ENCODE measurements around the gene LINGO1.

LINGO1 gene

DNA sequence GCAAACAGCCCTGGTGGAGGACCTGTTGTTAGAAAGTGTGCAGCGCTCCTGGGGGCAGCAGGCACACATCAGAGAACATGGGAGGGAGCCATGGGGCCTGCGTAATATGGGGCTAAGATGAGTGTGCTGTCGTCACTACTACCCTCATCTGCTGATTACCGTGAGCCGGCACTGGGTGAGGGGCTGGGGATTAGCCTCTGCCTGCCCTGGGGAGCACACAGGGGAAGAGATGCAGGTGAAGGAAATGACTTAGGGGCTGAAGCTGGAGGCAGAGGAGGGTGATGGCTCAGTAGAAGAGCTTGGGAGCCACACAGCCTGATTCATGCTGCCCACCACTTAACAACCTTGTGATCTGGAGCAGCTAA, 33.6 kb upstream of the LINGO1 start:
- no peak overlapping the region for H2BK120ac ChIP-seq (ENCODE audit: low read depth, low read length)
- WGBS, result 70% methylated on average over 5 of the region's 5 CpGs
- H3K18ac ChIP-seq (ENCODE audit: low read depth in 1 of 2, low read length in 2 of 2), result no peak overlapping the region
- no peak overlapping the region for H3K4me2 ChIP-seq (ENCODE audit: low read length, poor library complexity, severe bottlenecking)
- H3K4me3 ChIP-seq (ENCODE audit: insufficient read depth in 1 of 2, low read depth in 1 of 2, low read length in 2 of 2), result no peak overlapping the region
- H3K23ac ChIP-seq (ENCODE audit: low read length in 2 of 2), result no peak overlapping the region
- H2AFZ ChIP-seq (ENCODE audit: low read depth, low read length), result no peak overlapping the region
- no peak for DNase-seq
- no peak overlapping the region for H2BK5ac ChIP-seq (ENCODE audit: low read depth, low read length, poor library complexity, severe bottlenecking)
- H2BK15ac ChIP-seq (ENCODE audit: low read depth, poor library complexity, severe bottlenecking), result no peak overlapping the region
- no peak overlapping the region for H2BK12ac ChIP-seq (ENCODE audit: low read length in 2 of 2)
- H3K4me1 ChIP-seq (ENCODE audit: control insufficient read depth, insufficient read depth, low read depth, low read length), result no peaks in the 10 kb centered on the region
- no peak overlapping the region for H2AK5ac ChIP-seq (ENCODE audit: low read length, severe bottlenecking)
- H3K14ac ChIP-seq (ENCODE audit: low read length in 2 of 2), result no peak overlapping the region
- H3K27ac ChIP-seq (ENCODE audit: low read length, poor library complexity, severe bottlenecking), result no peak overlapping the region
- H3K9ac ChIP-seq (ENCODE audit: low read length), result no peak overlapping the region
- H3K4ac ChIP-seq (ENCODE audit: low read depth in 1 of 2, low read length in 2 of 2), result no peak overlapping the region
- peak overlapping the region; percentile 15 for H4K91ac ChIP-seq (ENCODE audit: low read length)
- H3K36me3 ChIP-seq (ENCODE audit: control insufficient read depth in 1 of 2, insufficient read depth in 2 of 2, low read depth in 1 of 2, low read length in 2 of 2), result no peaks in the 10 kb centered on the region
- H3K79me1 ChIP-seq (replicated peaks; ENCODE audit: low read length, poor library complexity, severe bottlenecking), result no peaks in the 10 kb centered on the region
- no peak overlapping the region for H4K8ac ChIP-seq (ENCODE audit: low read length)
- H3K27me3 ChIP-seq (ENCODE audit: control insufficient read depth in 1 of 2, insufficient read depth in 1 of 2, low read length in 2 of 2), result peaks cover 92 to 99% of the 10 kb centered on the region in 2 experiments
- H3K9me3 ChIP-seq (ENCODE audit: control insufficient read depth, low read length), result no peaks in the 10 kb centered on the region

- Histone ChIP-seq H3K4ac (ENCODE audit: low read depth in 1 of 2, low read length in 2 of 2) (no peak overlapping the region), H2BK15ac (ENCODE audit: low read depth, poor library complexity, severe bottlenecking) (no peak overlapping the region), H3K4me2 (ENCODE audit: low read length, poor library complexity, severe bottlenecking) (no peak overlapping the region), H3K27me3 (ENCODE audit: control insufficient read depth in 1 of 2, insufficient read depth in 1 of 2, low read length in 2 of 2) (peaks cover 92 to 99% of the 10 kb centered on the region in 2 experiments), H3K27ac (ENCODE audit: low read length, poor library complexity, severe bottlenecking) (no peak overlapping the region), H3K79me1 (replicated peaks; ENCODE audit: low read length, poor library complexity, severe bottlenecking) (no peaks in the 10 kb centered on the region), H3K4me3 (ENCODE audit: insufficient read depth in 1 of 2, low read depth in 1 of 2, low read length in 2 of 2) (no peak overlapping the region), H3K9me3 (ENCODE audit: control insufficient read depth, low read length) (no peaks in the 10 kb centered on the region), H3K9ac (ENCODE audit: low read length) (no peak overlapping the region), H3K4me1 (ENCODE audit: control insufficient read depth, insufficient read depth, low read depth, low read length) (no peaks in the 10 kb centered on the region), H2AK5ac (ENCODE audit: low read length, severe bottlenecking) (no peak overlapping the region), H2BK5ac (ENCODE audit: low read depth, low read length, poor library complexity, severe bottlenecking) (no peak overlapping the region), H4K91ac (ENCODE audit: low read length) (peak overlapping the region; percentile 15), H3K14ac (ENCODE audit: low read length in 2 of 2) (peak overlapping the region in 1 of 2 experiments; percentile 68), H2BK12ac (ENCODE audit: low read length in 2 of 2) (no peak overlapping the region), H4K8ac (ENCODE audit: low read length) (no peak overlapping the region), H3K36me3 (ENCODE audit: control insufficient read depth in 1 of 2, insufficient read depth in 2 of 2, low read depth in 1 of 2, low read length in 2 of 2) (no peaks in the 10 kb centered on the region), H3K18ac (ENCODE audit: low read depth in 1 of 2, low read length in 2 of 2) (no peak overlapping the region), H2AFZ (ENCODE audit: low read depth, low read length) (no peak overlapping the region), H2BK120ac (ENCODE audit: low read depth, low read length) (no peak overlapping the region), H3K23ac (ENCODE audit: low read length in 2 of 2) (peak overlapping the region in 1 of 2 experiments; percentile 41)
- WGBS, result 85% methylated on average over 12 of the region's 12 CpGs
- DNase-seq, result no peak
Measured at GRCh38 chr15:77665530-77666295, 33.0 kb upstream of the LINGO1 start.

DNA sequence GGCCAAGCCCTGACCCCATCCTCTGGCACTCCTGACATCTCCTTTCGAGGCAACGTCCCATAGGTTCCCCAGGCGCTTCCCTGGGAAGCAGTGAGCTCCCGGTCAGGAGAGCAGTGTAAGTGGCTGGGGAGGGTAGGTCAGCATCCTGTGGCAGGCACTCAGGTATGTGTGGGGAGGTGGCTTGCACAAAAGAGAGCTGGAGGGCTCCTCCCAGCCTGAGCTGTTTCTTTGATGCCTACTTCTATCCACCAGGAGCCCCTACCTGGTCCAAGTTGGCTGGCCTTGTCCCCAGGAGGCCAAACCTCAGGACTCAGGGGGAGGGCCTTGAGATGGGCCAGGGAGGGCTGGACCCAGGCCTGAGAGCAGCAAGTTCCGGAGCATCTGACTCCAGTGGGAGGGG, 31.7 kb upstream of the LINGO1 start:
- no peak overlapping the region for H3K18ac ChIP-seq (ENCODE audit: low read depth in 1 of 2, low read length in 2 of 2)
- H3K4me1 ChIP-seq (ENCODE audit: control insufficient read depth, insufficient read depth, low read depth, low read length), result no peaks in the 10 kb centered on the region
- H2AFZ ChIP-seq (ENCODE audit: low read depth, low read length), result no peak overlapping the region
- no peak overlapping the region for H3K23ac ChIP-seq (ENCODE audit: low read length in 2 of 2)
- no peak overlapping the region for H2BK120ac ChIP-seq (ENCODE audit: low read depth, low read length)
- no peak overlapping the region for H3K27ac ChIP-seq (ENCODE audit: low read length, poor library complexity, severe bottlenecking)
- no peak overlapping the region for H4K91ac ChIP-seq (ENCODE audit: low read length)
- H2BK15ac ChIP-seq (ENCODE audit: low read depth, poor library complexity, severe bottlenecking), result no peak overlapping the region
- no peak overlapping the region for H3K4ac ChIP-seq (ENCODE audit: low read depth in 1 of 2, low read length in 2 of 2)
- no peak overlapping the region for H3K4me2 ChIP-seq (ENCODE audit: low read length, poor library complexity, severe bottlenecking)
- no peak overlapping the region for H4K8ac ChIP-seq (ENCODE audit: low read length)
- H2BK12ac ChIP-seq (ENCODE audit: low read length in 2 of 2), result no peak overlapping the region
- WGBS, result 74% methylated on average over 4 of the region's 5 CpGs
- DNase-seq, result no peak
- no peak overlapping the region for H3K14ac ChIP-seq (ENCODE audit: low read length in 2 of 2)
- no peaks in the 10 kb centered on the region for H3K79me1 ChIP-seq (replicated peaks; ENCODE audit: low read length, poor library complexity, severe bottlenecking)
- peaks cover 92 to 97% of the 10 kb centered on the region in 2 experiments for H3K27me3 ChIP-seq (ENCODE audit: control insufficient read depth in 1 of 2, insufficient read depth in 1 of 2, low read length in 2 of 2)
- no peak overlapping the region for H3K9ac ChIP-seq (ENCODE audit: low read length)
- no peak overlapping the region for H2AK5ac ChIP-seq (ENCODE audit: low read length, severe bottlenecking)
- H2BK5ac ChIP-seq (ENCODE audit: low read depth, low read length, poor library complexity, severe bottlenecking), result no peak overlapping the region
- H3K36me3 ChIP-seq (ENCODE audit: control insufficient read depth in 1 of 2, insufficient read depth in 2 of 2, low read depth in 1 of 2, low read length in 2 of 2), result no peaks in the 10 kb centered on the region
- H3K9me3 ChIP-seq (ENCODE audit: control insufficient read depth, low read length), result no peaks in the 10 kb centered on the region
- no peak overlapping the region for H3K4me3 ChIP-seq (ENCODE audit: insufficient read depth in 1 of 2, low read depth in 1 of 2, low read length in 2 of 2)

DNA sequence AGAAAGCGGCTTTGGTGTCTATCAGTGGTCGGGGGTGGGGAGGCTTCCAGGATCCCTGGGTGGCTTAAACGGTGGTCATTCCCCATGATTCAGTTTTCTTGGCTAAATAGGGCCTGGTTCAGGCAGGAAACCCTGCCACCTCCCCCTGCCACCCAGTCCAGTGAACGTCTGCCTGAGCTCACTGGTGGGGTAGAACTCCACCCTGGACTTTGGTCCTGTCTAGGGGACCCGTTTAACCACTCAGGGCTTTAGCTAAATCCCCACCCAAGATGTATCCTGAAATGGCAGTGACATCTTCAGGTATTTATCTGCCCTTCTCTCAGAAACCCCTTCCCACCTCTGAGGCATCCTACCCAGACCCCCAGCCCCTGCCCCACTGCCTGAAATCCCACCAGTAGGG, 30.5 kb upstream of the LINGO1 start:
- no peak for DNase-seq
- Histone ChIP-seq H3K18ac (ENCODE audit: low read depth in 1 of 2, low read length in 2 of 2) (no peak overlapping the region), H2BK5ac (ENCODE audit: low read depth, low read length, poor library complexity, severe bottlenecking) (no peak overlapping the region), H4K91ac (ENCODE audit: low read length) (no peak overlapping the region), H2BK12ac (ENCODE audit: low read length in 2 of 2) (no peak overlapping the region), H2AFZ (ENCODE audit: low read depth, low read length) (no peak overlapping the region), H4K8ac (ENCODE audit: low read length) (no peak overlapping the region), H3K14ac (ENCODE audit: low read length in 2 of 2) (no peak overlapping the region), H3K4me1 (ENCODE audit: control insufficient read depth, insufficient read depth, low read depth, low read length) (no peaks in the 10 kb centered on the region), H3K27me3 (ENCODE audit: control insufficient read depth in 1 of 2, insufficient read depth in 1 of 2, low read length in 2 of 2) (peaks cover 91 to 97% of the 10 kb centered on the region in 2 experiments), H2AK5ac (ENCODE audit: low read length, severe bottlenecking) (no peak overlapping the region), H3K27ac (ENCODE audit: low read length, poor library complexity, severe bottlenecking) (no peak overlapping the region), H3K4me2 (ENCODE audit: low read length, poor library complexity, severe bottlenecking) (no peak overlapping the region), H3K4me3 (ENCODE audit: insufficient read depth in 1 of 2, low read depth in 1 of 2, low read length in 2 of 2) (no peak overlapping the region), H3K79me1 (replicated peaks; ENCODE audit: low read length, poor library complexity, severe bottlenecking) (no peaks in the 10 kb centered on the region), H3K9ac (ENCODE audit: low read length) (no peak overlapping the region), H3K9me3 (ENCODE audit: control insufficient read depth, low read length) (no peaks in the 10 kb centered on the region), H2BK15ac (ENCODE audit: low read depth, poor library complexity, severe bottlenecking) (no peak overlapping the region), H3K36me3 (ENCODE audit: control insufficient read depth in 1 of 2, insufficient read depth in 2 of 2, low read depth in 1 of 2, low read length in 2 of 2) (no peaks in the 10 kb centered on the region), H3K4ac (ENCODE audit: low read depth in 1 of 2, low read length in 2 of 2) (no peak overlapping the region), H2BK120ac (ENCODE audit: low read depth, low read length) (no peak overlapping the region), H3K23ac (ENCODE audit: low read length in 2 of 2) (peak overlapping the region in 1 of 2 experiments; percentile 49)
- WGBS, result 57% methylated on average over 5 of the region's 5 CpGs
